HG03558 (cell line): Measurements from ENCODE around the gene NUDT4.
A peak's percentile ranks its signal among the peaks of the same experiment; 100 is the strongest.
"Not testable (repeated sequence)": the region's sequence is repeated elsewhere in the genome, so short reads cannot be mapped to it uniquely, and the experiment has no call there.

Experiments
- ATAC-seq: cut with Tn5 transposase; IDR thresholded peaks from one replicate; pipeline ENCODE4 v1.9.1; 2021; ENCODE audit warnings: moderate number of reproducible peaks; ENCODE audit not compliant: unreplicated experiment; ENCODE audit errors: extremely low read depth

Gene NUDT4

DNA sequence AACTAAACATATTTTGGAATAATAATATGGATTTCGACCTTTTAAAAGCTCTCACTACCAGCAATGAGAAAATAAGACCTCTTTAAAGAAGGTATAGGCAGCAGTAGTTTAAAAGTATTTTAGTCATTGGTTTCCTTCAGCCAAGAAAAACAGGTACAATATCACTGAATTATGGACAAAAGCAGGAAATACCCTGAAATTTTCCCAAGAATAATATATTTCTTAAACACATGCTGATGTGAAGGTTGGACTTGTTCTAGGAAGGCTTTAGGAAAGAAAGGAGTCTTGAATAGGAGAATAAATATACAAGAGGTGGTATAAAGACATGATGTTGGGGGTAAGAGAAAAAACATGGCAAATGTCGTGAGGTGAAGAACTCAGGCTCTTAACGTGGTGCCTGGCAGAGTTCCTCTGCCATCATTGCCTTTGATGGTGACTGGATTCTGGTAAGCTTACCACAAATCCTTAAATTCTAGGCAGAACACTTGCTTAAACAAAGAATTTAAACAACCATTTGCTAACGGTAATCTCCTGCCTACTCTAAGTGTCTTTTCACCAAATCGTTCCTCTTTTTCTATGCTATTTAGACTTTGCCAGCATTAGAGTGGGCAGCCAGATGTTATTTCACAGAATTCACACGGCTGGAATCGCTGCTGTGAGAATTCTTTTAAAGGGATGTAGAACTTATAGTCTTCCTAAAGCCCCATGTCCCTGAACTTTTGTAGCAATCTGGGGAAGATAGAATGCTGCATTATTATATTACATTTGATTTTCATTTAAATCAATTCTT lies 11.9 kb upstream of the NUDT4 start:
- ATAC-seq: no peak

DNA sequence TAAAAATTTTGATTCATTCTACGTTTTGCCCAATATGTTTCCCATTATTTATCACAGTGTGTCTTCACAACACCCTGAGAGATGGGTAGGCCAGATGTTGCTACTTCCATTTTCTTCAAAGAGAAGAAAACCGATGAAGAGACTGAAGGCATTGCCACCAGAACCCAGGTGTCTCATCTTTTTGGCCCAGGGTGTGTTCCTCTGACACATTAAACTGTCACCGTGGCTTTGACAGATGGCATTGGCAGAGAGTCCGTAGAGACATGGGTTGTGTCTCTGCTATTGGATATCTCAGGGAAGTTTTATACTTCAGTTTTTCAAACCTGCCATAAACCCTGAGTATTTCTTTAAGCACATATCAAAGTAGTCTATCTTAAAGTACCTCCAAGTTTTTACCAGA lies 11.3 kb upstream of the NUDT4 start:
- ATAC-seq: no peak

DNA sequence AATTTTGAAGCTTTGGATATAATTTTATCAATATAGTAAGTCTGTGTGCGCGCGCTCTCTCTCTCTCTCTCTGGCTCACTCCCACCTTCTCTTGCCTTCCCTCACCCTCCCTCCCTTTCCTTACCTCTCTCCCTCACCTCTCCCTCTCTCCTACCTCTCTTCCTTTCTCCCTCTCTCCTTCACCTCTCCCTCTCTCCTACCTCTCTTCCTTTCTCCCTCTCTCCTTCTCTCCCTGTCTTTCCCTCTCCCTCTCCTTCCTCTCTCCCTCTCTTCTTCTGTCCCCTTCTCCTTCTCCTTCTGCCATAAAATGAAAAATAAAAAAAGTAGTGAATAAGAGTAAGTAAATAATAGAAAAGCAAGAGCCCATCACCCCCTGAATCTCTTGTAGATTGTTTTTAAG lies 9.0 kb upstream of the NUDT4 start:
- no peak for ATAC-seq

DNA sequence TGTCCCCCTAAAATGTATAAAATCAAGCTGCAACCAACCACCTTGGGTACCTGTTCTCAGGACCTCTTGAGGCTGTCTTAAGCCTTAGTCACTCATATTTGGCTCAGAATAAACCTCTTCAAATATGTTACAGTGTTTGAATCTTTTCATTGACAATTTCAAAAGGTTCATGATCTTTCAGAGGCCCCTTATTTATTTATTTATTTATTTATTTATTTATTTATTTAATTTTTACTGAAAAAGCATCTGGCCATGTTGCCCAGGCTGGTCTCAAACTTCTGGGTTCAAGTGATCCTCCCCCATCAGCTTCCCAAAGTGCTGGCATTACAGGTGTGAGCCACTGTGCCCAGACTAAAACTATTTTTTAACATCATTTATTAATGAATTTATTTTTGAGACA lies 8.2 kb upstream of the NUDT4 start:
- ATAC-seq: no peak

DNA sequence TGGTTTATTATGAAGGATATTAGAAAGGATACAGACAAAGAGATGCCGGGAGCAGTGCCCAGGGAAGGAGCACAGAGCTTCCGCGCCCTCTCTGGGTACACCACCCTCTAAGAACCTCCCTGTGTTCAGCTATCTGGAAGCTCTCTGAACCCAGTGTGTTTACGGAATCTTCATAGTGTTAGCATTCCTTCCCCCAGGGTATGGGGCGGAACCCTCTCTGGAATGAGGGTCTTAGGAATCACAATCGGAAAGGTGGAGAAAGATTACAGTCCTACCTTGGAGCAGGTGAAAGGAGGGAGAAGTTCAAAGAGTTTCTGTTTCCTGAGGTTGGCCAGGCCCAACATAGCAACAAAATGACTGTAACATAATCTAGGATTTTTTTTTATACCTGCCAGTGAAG lies 6.8 kb upstream of the NUDT4 start:
- no peak for ATAC-seq

DNA sequence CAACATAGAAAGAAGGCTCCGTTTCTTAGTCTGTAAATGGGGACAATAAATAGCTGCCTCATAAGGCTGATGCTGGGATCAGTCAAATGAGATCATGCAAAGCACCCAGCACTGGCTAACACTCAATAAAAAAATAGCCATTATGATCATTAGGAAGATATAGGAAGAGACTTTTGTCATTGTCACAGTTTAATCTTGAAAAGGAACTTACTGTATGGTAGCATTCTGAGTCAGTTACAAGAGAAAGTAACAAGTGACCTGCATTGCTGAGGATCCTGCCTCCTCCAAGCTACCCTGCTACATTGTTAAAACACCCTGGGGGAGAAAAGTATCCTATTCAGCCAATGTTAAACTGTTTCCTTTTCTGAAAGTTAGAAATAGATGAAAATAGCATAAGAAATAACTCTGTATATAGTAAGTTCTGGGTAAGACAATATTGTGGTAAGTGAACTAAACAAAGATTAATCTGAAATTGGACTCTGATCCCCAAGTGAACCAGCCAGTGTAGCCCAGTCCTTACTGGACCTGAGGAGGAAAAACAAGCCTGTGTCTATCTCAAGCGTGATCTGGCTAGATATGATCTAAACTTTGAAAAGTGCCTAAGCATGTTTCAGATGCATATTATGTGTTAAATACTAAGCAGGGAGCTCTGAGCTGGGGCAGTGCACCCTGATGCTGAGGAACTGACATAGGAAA lies 3.6 kb upstream of the NUDT4 start:
- ATAC-seq: no peak

DNA sequence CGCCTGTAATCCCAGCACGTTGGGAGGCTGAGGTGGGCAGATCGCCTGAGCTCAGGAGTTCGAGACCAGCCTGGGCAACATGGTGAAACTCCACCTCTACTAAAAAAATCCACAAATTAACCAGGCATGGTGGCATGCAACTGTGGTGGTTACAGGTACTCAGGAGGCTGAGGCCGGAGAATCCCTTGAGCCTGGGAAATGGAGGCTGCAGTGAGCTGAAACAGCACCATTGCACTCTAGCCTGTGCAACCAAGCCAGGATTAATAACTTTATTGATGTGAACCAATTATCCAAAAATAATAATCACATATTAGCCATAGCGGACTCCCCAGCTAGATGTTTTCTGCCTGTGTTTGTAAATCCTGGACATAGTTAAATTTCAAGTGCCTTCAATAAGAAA lies 1.8 kb upstream of the NUDT4 start:
- ATAC-seq: no peak

DNA sequence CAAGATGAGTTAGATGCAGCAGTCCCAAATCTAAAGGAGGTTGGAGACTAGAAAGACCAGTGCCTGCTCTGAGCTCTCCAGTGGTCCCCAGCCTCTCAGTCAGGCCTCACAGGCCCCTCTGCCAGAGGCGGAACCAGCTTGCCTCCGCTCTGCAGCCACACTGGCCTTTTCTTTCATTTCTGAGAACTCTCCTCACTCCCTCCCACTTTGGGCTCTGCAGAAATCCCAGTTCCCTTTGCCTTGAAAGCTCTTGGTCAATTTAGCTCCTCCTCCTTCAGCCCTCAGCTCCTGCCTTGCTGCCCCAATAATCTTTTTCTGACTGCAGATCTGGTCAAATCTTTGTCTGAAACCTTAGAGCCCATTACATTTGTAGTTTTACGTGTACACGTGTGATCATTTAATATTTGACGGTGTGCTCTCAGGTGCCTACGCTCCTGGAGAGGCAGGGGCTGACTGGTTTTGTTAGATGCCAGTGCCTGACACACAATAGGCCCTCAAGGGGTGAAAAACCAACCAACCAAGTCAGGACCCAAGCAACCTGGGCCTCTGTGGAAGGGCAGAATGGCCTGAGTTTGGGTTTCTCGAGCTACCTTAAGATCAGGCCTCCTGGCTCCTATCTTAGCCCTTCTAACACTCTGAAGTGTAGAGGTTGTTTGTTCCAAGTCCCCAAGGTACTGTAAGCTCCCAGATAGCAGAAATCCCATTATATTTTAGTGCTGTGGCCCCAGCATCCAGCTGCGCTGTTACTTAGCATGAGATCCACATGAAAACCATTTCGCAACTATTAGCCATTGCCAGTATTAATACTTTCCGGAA lies 1.1 kb upstream of the NUDT4 start:
- no peak for ATAC-seq

DNA sequence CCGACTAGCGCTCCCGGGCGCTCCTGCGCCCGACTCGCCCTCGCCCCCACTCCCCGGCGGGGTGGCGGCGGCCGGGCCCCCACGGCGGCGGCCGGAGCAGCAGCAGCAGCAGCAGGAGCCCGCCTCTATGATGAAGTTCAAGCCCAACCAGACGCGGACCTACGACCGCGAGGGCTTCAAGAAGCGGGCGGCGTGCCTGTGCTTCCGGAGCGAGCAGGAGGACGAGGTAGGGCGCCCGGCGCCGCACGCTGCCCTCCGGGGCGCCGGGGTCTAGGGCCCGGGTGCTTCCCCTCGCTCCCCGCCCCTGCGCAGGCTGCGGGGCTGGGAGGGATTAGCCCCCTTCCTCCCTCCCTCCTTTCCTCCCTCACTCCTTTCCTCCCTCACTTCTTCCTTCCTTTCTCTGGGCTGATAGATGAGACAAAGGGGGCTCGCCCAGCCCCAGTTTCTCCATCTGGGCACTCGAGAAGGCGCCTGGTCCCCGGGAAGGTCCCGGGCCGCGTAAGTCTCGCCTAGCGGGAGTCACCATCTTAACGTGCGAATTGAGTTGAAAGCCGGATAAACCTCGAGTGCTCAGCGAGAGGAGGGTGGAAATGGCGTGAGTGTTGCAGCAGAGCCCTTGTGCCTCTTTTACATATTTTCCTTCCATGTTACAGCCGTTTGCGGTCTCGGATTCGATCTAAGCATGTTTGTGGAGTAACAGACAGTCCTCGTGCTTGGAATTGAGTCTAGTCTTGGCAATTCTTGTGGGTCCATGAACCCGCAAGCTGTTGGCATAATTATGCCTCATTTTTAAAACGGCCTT lies 672 bp downstream of the NUDT4 start:
- ATAC-seq: peak; percentile 10

DNA sequence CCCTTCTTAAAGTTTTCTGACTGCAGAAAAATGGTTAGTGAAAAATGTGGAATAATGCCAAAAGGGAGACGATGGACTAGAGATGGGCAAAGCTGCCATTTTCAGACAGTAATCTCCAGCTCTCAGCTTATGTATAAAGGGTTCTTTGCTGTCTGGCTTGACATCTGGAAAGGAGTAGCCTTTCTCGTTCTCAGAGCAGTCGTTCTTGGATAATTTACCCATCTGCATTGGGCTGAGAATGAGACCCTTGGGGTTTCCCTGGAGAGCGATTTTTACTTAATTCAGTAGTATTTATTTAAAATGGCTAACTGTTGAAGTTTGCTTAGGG lies 1.2 kb downstream of the NUDT4 start:
- ATAC-seq: no peak

DNA sequence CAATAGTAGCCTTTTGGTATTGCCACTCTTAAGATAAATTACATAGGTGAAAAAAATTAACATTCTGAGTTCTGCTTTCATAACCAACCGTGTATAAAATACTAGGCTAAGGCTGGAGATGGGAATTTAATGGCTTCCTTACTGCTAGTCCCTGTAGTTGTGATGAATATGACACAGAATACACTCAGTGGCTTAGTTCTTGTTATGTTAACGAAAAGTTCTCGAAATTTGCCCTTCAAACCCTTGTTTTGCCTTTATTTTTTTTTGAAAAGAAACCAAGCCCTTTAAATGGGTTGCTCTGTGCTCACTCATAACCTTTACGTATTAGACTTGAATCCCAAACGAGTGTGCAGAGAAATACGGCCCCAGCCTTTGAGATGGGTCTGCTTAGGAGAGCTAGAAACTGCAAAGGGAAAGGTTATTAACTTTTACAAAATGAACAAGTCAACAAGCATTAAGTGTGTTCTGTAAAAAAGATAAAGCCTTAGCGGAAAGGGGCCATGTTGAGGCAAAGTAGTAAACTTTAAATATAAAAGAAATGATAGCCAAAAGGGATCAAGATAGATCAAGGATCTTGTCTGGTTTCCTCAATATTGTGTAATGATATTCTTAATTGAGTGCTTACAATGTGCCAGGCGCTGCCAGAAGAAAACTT lies 1.7 kb downstream of the NUDT4 start:
- no peak for ATAC-seq

DNA sequence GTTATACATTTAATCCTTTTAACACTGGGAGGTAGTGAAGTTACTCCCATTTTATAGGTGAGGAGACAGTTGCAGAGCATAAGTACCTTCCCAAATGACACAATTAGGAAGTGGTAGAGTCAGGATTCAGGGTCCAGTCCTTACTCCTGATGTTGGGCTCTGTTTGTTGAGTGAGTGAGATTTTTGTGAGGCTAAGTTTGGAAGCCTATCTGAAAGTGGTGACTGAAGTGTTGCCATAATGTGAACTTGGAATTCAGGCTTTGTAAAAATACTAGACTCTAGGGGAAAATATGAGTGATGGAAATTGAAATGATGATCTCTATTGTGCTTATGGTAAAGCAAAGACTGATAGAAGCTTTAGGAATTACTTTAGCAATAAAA lies 2.2 kb downstream of the NUDT4 start:
- ATAC-seq: no peak

DNA sequence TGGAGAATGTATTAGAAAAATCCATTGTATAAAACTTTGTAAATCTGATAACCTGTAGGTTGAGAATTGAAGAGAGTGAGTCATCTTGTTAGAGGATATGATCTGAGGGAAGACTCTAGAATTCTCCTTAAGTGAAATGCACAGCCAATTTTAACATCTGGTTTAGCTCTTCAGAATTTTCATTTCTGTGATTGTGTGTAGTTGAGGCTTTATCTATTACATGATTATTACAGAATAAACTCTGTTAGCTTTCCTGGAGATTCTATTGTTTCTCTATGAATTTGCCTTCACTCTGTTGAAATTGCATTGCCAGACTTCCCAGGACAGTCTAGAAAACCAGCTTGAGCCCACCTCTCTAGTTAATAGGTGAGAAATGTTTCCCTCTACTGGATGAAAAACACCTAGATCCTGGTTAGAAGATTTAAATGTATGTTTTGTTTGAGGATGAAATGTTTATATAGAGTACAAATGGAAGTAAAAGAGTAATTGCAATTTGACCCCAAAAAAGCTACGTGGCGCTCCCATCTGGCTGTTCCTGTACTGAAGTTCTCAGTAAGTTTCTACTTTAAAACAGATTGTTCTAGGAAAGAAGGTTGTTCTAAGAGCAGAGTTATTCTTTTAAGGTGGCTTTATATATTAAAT lies 2.9 kb downstream of the NUDT4 start:
- ATAC-seq: no peak

DNA sequence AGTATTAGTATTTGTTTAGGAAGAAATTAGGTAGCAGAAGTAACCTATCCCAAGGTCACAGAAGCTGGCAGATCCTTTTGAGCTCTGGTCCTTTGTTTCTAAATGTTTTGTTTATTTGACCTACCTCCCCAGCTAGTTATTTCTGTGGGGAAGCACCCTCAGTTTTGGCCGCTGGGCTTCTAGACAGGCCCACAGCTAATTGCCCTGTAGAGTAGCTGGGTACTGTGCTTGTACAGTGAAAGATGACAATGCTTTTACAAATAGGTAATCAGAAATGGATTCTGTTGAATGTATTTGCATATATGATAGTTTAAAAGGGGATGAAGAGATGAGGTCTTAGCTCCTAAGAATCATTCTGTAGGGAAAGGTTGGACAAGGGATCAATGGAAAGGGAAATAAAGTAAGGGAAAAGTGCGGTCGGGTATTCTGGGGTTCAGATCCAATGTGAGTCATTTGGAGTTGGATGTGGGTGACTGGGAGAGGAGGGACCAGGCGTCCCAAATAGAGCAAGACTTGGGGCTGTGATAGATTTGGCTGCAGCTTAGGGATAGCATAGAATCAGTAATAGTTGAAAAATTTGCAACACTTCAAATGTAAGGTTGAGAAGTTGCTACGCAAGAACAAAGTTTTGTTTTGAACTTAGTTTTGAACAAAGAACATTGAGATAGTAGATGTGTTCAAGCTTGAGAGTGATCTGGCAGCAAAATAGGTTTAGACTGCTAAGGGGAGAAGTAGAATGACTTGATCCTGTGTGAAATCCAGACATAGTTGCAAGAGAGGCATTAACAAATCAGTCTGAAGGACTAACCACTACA lies 3.6 kb downstream of the NUDT4 start:
- ATAC-seq: no peak

DNA sequence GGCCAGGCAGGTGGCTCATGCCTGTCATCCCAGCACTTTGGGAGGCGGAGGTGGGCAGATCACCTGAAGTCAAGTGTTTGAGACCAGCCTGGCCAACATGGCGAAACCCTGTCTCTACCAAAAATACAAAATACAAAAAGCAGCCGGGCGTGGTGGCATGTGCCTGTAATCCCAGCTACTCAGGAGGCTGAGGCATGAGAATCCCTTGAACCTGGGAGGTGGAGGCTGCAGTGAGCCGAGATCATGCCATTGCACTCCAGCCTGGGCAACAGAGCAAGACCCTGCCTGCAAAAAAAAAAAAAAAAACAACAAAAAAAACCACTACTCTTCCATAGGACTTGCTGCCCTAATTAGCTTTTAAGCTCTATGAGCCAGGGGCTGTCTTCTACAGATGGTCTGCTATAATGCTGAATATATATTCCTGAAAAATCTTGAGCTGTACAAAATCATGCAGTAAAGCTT lies 4.3 kb downstream of the NUDT4 start:
- ATAC-seq: not testable (repeated sequence)

DNA sequence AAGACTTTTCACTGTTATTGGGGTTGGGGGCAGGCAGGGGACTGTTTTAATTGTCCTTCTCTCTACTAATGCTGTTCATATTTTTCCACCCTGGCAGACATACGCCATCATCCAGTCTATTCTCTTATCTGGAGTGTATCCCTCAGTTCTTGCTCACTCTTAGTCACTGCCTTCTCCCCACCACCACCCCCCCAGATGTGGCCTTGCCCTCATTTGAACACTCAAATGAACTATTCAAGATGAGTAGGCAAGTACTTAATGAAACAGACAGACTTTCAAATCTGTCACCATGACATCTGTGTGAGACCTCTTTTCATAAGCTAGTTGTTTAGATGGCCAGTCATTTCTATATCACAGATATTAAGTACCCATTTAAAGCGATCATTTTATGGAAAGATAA lies 10.1 kb downstream of the NUDT4 start:
- ATAC-seq: no peak

DNA sequence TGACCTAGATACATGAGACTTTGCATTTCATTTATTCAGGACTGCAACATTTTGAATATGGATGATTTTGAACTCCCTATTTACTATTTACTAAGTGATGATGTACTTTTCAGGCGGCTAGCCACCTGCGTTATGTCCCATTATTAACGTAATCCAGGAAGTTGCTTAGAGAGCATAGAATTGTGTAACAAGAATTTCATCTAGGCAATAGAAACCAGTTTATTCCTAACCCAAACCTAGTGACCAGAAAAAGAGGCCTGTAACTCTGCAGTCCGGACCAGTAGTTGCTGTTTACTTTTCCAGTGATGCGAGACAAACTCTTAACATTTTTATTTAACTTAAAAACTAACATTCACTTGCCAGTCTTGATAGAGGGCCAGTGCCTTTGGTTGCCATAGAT lies 12.3 kb downstream of the NUDT4 start:
- no peak for ATAC-seq

DNA sequence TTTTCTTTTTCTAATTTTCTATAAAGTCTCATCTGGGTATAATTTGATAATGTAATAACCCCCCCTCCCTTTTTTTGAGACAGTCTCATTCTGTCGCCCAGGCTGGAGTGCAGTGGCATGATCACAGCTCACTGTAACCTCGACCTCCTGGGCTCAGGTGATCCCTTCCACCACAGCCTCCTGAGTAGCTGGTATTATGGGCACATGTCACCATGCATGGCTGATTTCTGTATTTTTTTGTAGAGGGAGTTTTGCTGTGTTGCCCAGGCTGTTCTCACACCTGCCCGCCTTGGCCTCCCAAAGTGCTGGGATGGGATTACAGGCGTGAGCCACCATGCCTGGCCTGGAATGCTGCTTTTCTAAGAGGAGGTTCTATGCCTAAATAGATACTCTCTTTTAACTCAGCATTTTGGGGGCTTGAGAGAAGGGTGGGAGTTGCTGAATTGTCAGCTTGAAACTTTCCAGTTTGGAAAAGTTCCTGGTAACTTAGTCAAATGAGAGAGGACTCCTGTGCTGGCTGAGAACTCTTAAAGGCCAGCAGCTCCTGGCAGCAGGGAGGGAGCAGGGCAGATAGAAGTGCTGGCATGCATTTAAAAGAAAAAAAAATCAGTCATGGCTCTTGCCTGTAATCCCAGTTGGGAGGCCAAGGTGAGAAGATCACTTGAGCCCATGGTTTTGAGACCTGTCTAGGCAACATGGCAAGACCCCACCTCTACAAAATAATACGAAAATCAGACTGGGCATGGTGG lies 13.0 kb downstream of the NUDT4 start:
- ATAC-seq: no peak
